Stimulated activated CD8-positive, alpha-beta memory T cell treated with anti-CD3 and anti-CD28 coated beads, Interleukin-12 subunit alpha, Interleukin-12 subunit beta, amount 100 ng/mL, for 24 hours (primary cell): ENCODE measurements around the gene FREY1.

ENCODE experiments used
- DNase-seq: peaks from one replicate; pipeline ENCODE4 v3.0.0-alpha.2; 2020; ENCODE audit errors: extremely low read depth

Gene FREY1

DNA sequence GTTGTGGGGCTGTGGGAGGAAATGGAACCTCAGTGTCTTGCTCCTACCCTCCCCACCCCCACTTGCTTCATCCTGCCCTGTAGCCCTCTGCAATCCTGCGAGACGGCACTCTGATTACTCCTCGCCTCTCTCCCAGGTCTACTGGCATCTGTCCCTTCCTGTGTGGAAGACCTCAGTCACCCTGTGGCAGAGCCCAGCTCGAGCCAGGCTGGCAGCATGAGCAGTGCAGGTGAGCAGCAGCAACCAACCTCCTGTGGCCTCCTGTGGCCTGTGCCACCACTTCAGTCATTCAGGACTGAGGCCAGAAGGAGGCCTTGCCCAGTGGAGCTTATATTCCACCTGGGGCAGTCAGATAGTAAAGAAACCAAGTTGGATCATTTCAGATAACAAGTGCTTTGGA lies 36.4 kb downstream of the FREY1 start:
- no peak for DNase-seq

DNA sequence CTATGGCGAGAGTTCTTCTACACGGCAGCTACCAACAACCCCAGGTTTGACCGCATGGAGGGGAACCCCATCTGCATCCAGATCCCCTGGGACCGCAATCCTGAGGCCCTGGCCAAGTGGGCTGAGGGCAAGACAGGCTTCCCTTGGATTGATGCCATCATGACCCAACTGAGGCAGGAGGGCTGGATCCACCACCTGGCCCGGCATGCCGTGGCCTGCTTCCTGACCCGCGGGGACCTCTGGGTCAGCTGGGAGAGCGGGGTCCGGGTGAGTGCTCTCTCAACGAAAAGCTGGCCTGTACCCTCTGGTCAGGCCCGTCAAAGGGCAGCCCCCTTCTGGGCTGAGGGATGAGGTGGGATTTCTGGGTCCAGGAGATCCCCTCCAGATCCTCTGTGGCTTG lies 37.5 kb downstream of the FREY1 start:
- DNase-seq = no peak

DNA sequence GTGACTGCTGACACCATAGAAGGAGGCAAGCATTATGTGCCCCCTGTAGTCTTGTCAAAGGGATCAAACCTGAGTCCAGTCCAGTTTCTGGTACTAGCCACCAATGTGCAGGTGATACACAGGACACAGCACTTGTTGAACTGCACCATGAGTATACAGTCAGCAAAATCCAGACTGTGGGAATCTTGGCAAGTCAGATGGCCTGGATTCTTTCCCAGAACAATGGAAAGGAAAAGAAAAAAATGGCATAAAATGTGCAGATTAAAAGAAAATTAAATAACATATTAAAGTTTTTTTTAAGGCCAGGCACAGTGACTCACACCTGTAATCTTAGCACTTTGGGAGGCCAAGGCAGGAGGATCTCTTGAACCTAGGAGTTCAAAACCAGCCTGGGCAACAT lies 43.0 kb downstream of the FREY1 start:
- DNase-seq = no peak

DNA sequence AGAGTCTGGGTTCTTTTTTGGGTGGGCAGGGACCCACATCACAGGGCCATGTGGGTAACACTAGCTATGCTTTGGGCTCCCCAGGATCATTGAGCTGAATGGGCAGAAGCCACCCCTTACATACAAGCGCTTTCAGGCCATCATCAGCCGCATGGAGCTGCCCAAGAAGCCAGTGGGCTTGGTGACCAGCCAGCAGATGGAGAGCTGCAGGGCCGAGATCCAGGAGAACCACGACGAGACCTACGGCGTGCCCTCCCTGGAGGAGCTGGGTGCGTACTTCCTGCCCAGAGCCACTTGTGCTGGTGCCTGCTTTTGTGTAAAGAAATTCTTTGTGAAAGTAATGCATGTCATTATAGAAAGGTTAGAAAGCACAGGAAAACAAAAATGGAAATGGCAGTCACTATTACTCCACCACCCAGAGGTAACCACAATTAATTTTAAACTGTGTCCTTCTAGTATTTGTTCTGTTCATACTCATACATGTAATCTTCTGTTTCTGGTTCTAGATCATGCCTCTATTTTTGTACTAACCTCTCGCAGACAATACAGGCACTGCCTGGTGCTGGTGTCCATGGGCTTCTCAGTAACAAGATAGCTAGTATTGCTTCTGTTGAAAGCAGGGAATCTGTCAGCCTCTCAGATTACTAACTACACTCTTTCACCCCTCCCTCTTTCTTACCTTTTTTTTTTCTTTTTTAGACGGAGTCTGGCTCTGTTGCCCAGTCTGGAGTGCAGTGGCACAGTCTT lies 46.1 kb downstream of the FREY1 start:
- DNase-seq = no peak

DNA sequence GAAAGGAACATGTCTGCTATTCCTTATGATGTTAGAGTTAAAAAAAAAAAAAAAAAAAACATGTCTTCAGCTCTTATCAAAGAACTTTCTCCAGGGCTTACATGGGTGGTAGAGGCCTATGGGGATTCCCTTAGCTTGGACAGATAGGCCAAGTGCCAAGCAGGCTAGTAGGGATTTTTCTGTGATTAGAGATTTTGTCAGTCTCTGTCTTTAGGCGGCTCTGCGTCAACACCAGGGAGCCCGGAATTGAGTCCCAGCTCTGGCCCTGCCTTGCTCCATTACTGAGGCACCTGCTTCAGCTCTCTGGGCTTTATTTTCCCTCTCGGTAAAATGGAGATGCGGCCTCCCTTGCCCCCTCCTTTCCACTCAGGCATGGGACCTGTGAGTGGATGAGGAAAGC lies 46.7 kb downstream of the FREY1 start:
- DNase-seq = no peak

DNA sequence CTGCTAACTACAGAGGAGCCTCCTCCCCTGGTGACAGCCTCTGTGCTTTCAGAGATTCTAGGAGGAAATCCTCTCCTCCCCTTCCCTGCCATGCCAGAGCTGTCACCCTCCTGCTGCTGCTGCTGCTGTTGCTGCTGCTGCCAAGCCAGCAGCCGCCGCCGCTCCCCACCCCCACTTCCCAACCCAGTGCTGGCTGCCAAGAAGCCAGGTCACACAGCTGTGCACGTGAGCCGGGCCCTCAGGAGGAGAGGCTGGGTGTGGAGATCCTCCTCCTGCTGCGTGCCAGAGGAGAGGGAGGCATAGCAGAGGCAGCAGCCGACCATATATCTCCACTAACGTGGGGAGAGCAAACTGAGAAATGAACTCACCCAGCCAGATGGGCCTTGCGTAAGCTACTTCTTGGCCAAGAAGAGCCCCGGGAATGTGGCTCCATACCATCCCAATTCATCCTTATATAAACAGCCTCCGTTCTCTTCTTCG lies 47.4 kb downstream of the FREY1 start:
- no peak for DNase-seq

DNA sequence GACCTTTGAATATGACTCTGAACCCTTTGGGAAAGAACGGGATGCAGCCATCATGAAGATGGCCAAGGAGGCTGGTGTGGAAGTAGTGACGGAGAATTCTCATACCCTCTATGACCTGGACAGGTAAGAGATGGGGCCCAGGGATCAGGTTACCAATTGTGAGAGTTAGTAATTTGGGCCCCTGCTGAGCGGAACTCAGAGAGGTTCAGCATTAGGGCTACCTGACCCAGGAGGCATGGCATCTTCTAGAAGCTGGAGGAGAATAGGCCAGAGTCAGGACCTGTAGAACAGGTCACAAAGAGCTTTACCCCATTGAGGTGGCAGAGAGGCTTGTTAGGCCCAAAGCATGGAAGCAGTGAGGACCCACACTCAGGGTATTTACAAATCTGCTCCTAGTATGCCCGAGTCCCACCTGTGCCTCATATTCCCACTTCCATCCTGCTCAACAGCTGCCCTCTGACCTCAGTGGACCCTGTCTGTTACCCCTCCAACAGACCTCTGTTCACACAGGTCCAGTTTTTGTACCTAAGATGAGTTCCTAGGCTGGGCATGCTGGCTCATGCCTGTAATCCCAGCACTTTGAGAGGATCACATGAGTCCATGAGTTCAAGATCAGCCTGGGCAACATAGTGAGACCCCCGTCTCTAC lies 48.2 kb downstream of the FREY1 start:
- no peak for DNase-seq

DNA sequence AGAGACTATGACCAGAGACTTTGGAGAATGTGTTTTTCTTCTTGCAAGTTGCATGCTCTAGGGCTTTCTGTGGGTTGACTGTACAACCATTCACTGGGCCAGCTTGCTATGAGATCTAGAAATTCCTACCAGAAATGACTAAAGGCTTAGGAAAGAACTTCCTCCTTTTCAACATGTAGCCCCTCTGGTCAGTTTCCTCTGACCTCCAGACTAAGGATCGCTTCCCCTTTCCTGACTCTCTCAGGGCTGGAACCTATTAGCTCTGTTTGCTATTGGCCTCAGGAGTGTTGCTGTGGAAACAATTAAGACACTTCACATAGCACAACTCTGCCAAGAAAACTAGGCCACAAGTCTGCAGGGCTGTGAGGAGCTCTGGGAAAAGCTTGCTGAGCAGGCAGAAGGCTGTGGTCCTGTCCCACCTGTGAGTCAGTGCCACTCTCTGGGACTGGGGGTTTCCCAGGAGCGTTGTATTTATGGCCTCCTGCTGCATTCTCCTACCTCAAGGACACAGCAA lies 49.1 kb downstream of the FREY1 start:
- no peak for DNase-seq
